Uterus (tissue), 4 donors: Measurements from ENCODE around the gene WFDC13. TPM values are rescaled to one million over a fixed set of nuclear protein-coding genes. Genes with fewer than 3 reads are reported as not detected.

Source experiments
- DNase-seq, 2 donors: peaks; one replicate each; pipeline ENCODE4 v3.0.0-alpha.2; 2019 to 2020
- H3K27ac ChIP-seq, 2 donors: fragments of 200-600 bp; sonication (generic); 1 replicate in 1 of 2; 2 replicates in 1 of 2; pipeline ENCODE4 v1.5.1; 2016 to 2018
- H3K27me3 ChIP-seq, 2 donors: fragments of 200-600 bp; sonication (generic); one replicate each; pipeline ENCODE4 v1.5.1; 2018 to 2019; ENCODE audit warnings: control low read depth in 1 of 2
- H3K36me3 ChIP-seq, 2 donors: fragments of 200-600 bp; sonication (generic); one replicate each; pipeline ENCODE4 v1.5.1; 2019; ENCODE audit warnings: control low read depth in 1 of 2
- H3K4me1 ChIP-seq, 2 donors: fragments of 200-600 bp; sonication (generic); one replicate each; pipeline ENCODE4 v1.5.1; 2018 to 2019; ENCODE audit warnings: control low read depth in 1 of 2
- H3K4me3 ChIP-seq, 2 donors: fragments of 200-600 bp; sonication (generic); 1 replicate in 1 of 2; 2 replicates in 1 of 2; pipeline ENCODE4 v1.5.1; 2018 to 2019; ENCODE audit warnings: mild to moderate bottlenecking in 1 of 2
- H3K9me3 ChIP-seq, 2 donors: fragments of 200-600 bp; sonication (generic); one replicate each; pipeline ENCODE4 v1.5.1; 2019; ENCODE audit warnings: control low read depth in 1 of 2
- CTCF ChIP-seq, 4 experiments: fragments of 200-600 bp in 2 of 4; fragments of 450-650 bp in 2 of 4; sonication (generic) in 2 of 4; IDR thresholded peaks; one replicate each; pipeline ENCODE4 v1.5.1; 2016 to 2019; ENCODE audit warnings: antibody characterized with exemption in 4 of 4, mild to moderate bottlenecking in 2 of 4, moderate library complexity in 1 of 4
- POLR2A ChIP-seq, 2 donors: fragments of 450-650 bp; IDR thresholded peaks; one replicate each; pipeline ENCODE4 v1.6.1; 2016; ENCODE audit warnings: antibody characterized with exemption in 2 of 2, mild to moderate bottlenecking in 1 of 2, moderate library complexity in 1 of 2
- intact Hi-C: fragments of 100-400 bp; cut with DNase I; formaldehyde crosslinking; loops from one replicate; pipeline ENCODE4 v1.15.1; 2023; ENCODE audit warnings: low total_unique reads
- microRNA-seq: library from miRNA; unstranded; fragments of <30 nt; microRNA quantifications from one replicate; pipeline ENCODE4, GENCODE V29; 2016; ENCODE audit warnings: borderline microRNAs expressed, borderline replicate concordance
- small RNA-seq: library from RNA; depleted of rRNA; stranded (forward); fragments of <200 nt; gene quantifications from one replicate; pipeline ENCODE3, GENCODE V24; 2016
- total RNA-seq, 4 donors: library from RNA; depleted of rRNA in 3 of 4; stranded (reverse); fragments of >200 nt in 3 of 4; gene quantifications; one replicate each; pipeline versions ENCODE4 v1.1.0 to v1.2.4, GENCODE V29; 2014 to 2023
- donor health status: DM: yes; HTN: yes; CAD: no.

Gene WFDC13
- total RNA-seq, 4 donors from 2014 or later: not detected

DNA sequence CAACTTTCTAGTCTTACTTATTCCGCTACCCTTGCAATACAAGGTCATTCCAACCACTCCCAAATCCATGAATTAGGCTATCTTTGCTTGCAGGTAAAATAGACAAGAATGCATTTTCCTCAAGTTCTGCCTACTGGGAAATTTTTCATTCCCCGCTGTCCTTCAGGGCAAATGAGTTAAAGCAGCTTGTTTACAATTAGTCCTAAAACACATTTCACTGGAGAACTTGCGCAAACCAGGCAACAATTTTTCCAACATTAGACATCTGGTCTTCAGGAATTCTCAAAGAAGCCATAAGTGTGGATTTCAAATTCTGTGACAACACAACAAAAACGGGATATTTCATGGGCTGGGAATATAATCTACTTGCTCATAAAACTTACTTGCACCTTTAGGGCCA lies 40.8 kb downstream of the WFDC13 start:
- no peaks in the 10 kb centered on the region for H3K36me3 ChIP-seq
- intact Hi-C loops: no loop called here
- no peak overlapping the region for H3K4me3 ChIP-seq
- TF ChIP-seq POLR2A (IDR thresholded peaks at IDR 0.05) (no peak), CTCF (IDR thresholded peaks at IDR 0.05) (no peak)
- H3K27ac ChIP-seq: no peak overlapping the region
- no peaks in the 10 kb centered on the region for H3K9me3 ChIP-seq
- DNase-seq: no peak
- no peaks in the 10 kb centered on the region for H3K27me3 ChIP-seq
- H3K4me1 ChIP-seq: no peaks in the 10 kb centered on the region

- DNase-seq: no peak
- intact Hi-C loops: no loop called here
- Histone ChIP-seq H3K27me3 (no peaks in the 10 kb centered on the region), H3K9me3 (no peaks in the 10 kb centered on the region), H3K4me1 (no peaks in the 10 kb centered on the region), H3K36me3 (no peaks in the 10 kb centered on the region), H3K27ac (no peak overlapping the region), H3K4me3 (no peak overlapping the region)
- TF ChIP-seq POLR2A (IDR thresholded peaks at IDR 0.05) (no peak), CTCF (IDR thresholded peaks at IDR 0.05) (no peak)
Measured at GRCh38 chr20:45745015-45745414, 43.2 kb downstream of the WFDC13 start.

DNA sequence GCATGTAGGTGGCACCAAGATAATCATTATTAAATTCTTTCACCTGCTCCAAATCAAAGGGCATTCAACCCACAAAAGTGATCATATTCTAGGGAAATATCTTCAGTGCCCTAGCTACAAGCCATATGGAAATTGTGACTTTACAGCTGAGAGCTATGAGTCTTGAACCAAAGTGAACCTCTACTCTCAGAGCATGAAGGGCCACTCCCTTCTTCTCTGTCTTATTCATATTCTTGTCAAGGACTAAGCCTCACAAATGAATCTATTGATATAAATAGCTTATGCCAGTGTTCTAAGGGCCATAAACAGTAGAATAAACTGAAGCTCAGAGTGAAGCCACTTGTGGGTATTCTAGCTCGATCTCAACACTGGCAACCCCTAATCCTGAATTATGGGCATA lies 49.9 kb downstream of the WFDC13 start:
- Histone ChIP-seq H3K9me3 (no peaks in the 10 kb centered on the region), H3K27ac (no peak overlapping the region), H3K27me3 (no peaks in the 10 kb centered on the region), H3K4me3 (no peak overlapping the region), H3K36me3 (no peaks in the 10 kb centered on the region), H3K4me1 (no peaks in the 10 kb centered on the region)
- TF ChIP-seq CTCF (IDR thresholded peaks at IDR 0.05): no peak
- intact Hi-C loops: no loop called here
- no peak for DNase-seq

- no peaks in the 10 kb centered on the region for H3K9me3 ChIP-seq
- TF ChIP-seq CTCF (IDR thresholded peaks at IDR 0.05): no peak
- no peak for TF ChIP-seq POLR2A (IDR thresholded peaks at IDR 0.05)
- H3K27me3 ChIP-seq: no peaks in the 10 kb centered on the region
- no peak overlapping the region for H3K4me3 ChIP-seq
- no peaks in the 10 kb centered on the region for H3K4me1 ChIP-seq
- intact Hi-C loops: no loop called here
- no peak for DNase-seq
- no peak overlapping the region for H3K27ac ChIP-seq
- H3K36me3 ChIP-seq: no peaks in the 10 kb centered on the region
Measured at GRCh38 chr20:45752746-45753145, 50.9 kb downstream of the WFDC13 start.

- no peak for DNase-seq
- intact Hi-C loops: no loop called here
- no peaks in the 10 kb centered on the region for H3K36me3 ChIP-seq
- H3K27me3 ChIP-seq: no peaks in the 10 kb centered on the region
- H3K27ac ChIP-seq: no peak overlapping the region
- no peaks in the 10 kb centered on the region for H3K4me1 ChIP-seq
- no peaks in the 10 kb centered on the region for H3K9me3 ChIP-seq
- no peak overlapping the region for H3K4me3 ChIP-seq
- TF ChIP-seq CTCF (IDR thresholded peaks at IDR 0.05) (no peak), POLR2A (IDR thresholded peaks at IDR 0.05) (no peak)
Measured at GRCh38 chr20:45758096-45758495, 56.3 kb downstream of the WFDC13 start.

Small RNA genes lying within 50 kb of the gene (microRNA-seq; reads per million reads assigned to microRNA genes)
- not detected for gene MIR3617

Small RNA genes lying within 50 kb of the gene (small RNA-seq; reads per million reads assigned to genes)
- gene MIR3617: not detected
- not detected for gene SPINT5P

Other genes starting within 250 kb of the WFDC13 start
- gene WFDC2, start 232.3 kb upstream of the WFDC13 start, total RNA-seq: 10 to 100 TPM in 2 of 4 donors, 1 to 10 TPM in 1, not detected in 1; 7.9 to 18.3 (median 15.5) TPM
- not detected for gene SPINT3, start 186.4 kb upstream of the WFDC13 start, total RNA-seq
- gene WFDC6, start 162.6 kb upstream of the WFDC13 start, total RNA-seq: not detected
- under 1 TPM in 1 of 4 donors, not detected in 3; 0.97 TPM for gene EPPIN, start 154.6 kb upstream of the WFDC13 start, total RNA-seq
- gene WFDC8, start 122.8 kb upstream of the WFDC13 start, total RNA-seq: not detected
- gene WFDC10A, start 72.3 kb upstream of the WFDC13 start, total RNA-seq: not detected
- gene WFDC9, start 70.8 kb upstream of the WFDC13 start, total RNA-seq: not detected
- not detected for gene WFDC11, start 31.8 kb upstream of the WFDC13 start, total RNA-seq
- gene WFDC10B, start 3.0 kb downstream of the WFDC13 start, total RNA-seq: not detected
- not detected for gene SPINT4, start 20.3 kb downstream of the WFDC13 start, total RNA-seq
- 1 to 10 TPM in 1 of 4 donors, not detected in 3; 2.0 TPM for gene WFDC3, start 89.8 kb downstream of the WFDC13 start, total RNA-seq
- gene DNTTIP1, start 89.9 kb downstream of the WFDC13 start, total RNA-seq: 10 to 100 TPM; 11.2 to 29.8 (median 17.1) TPM
- 10 to 100 TPM in 1 of 4 donors, not detected in 3; 12.4 TPM for gene UBE2C, start 110.6 kb downstream of the WFDC13 start, total RNA-seq
- 1 to 10 TPM in 1 of 4 donors, under 1 TPM in 1, not detected in 2; 0.59 to 1.3 TPM for gene TNNC2, start 125.3 kb downstream of the WFDC13 start, total RNA-seq
- 100 to 1,000 TPM in 1 of 4 donors, 10 to 100 TPM in 3; 56.5 to 145 (median 63.2) TPM for gene SNX21, start 131.8 kb downstream of the WFDC13 start, total RNA-seq
- gene ACOT8, start 155.4 kb downstream of the WFDC13 start, total RNA-seq: 10 to 100 TPM; 17.2 to 31.5 (median 23.5) TPM
- gene ZSWIM3, start 155.6 kb downstream of the WFDC13 start, total RNA-seq: 1 to 10 TPM; 3.1 to 9.2 (median 4.3) TPM
- gene ZSWIM1, start 179.2 kb downstream of the WFDC13 start, total RNA-seq: 10 to 100 TPM in 1 of 4 donors, 1 to 10 TPM in 2, under 1 TPM in 1; 0.77 to 12.2 (median 3.3) TPM
- 10 to 100 TPM in 1 of 4 donors, 1 to 10 TPM in 3; 2.6 to 16.2 (median 6.0) TPM for gene SPATA25, start 185.6 kb downstream of the WFDC13 start, total RNA-seq
- gene NEURL2, start 189.2 kb downstream of the WFDC13 start, total RNA-seq: 10 to 100 TPM in 1 of 4 donors, 1 to 10 TPM in 2, under 1 TPM in 1; 0.29 to 11.5 (median 4.7) TPM
- gene CTSA, start 189.3 kb downstream of the WFDC13 start, total RNA-seq: 10 to 100 TPM; 20.6 to 66.9 (median 32.5) TPM
- gene PLTP, start 210.1 kb downstream of the WFDC13 start, total RNA-seq: 100 to 1,000 TPM in 2 of 4 donors, 10 to 100 TPM in 2; 31.2 to 221 (median 113) TPM
- gene PCIF1, start 232.6 kb downstream of the WFDC13 start, total RNA-seq: 10 to 100 TPM; 11.0 to 71.0 (median 40.0) TPM